ENCODE measurements around the gene KRTAP5-11. TPM values are rescaled to one million over a fixed set of nuclear protein-coding genes. Genes with fewer than 3 reads are reported as not detected.

The KRTAP5-11 gene
- polyA plus RNA-seq, 1 donor from 2014 or later: not detected

DNA sequence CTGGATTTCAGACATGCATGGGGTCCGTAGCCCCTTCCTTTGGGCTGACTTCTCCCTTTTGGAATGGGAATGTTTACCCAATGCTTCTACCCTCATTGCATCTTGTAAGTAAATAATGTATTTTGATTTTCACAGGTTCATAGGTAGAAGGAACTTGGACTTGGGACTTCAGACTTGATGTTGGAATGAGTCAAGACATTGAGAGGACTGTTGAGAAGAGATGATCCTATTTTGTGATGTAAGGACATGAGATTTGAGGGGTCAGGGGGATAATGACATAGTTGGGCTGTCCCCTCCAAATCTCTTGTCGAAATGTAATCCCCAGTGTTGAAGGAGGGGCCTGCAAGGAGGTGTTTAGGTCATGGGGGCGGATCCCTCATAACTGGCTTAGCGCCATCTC lies 18.2 kb downstream of the KRTAP5-11 start:
- Histone ChIP-seq H3K27ac (ENCODE audit: low read length) (no peak overlapping the region), H3K9me3 (ENCODE audit: low read length) (no peaks in the 10 kb centered on the region), H2AFZ (ENCODE audit: low read depth, low read length) (no peak overlapping the region), H4K20me1 (ENCODE audit: insufficient read depth) (no peaks in the 10 kb centered on the region), H3K9me2 (ENCODE audit: insufficient read depth, low read length) (no peaks in the 10 kb centered on the region), H3K27me3 (ENCODE audit: insufficient read depth, low read depth, low read length) (no peaks in the 10 kb centered on the region), H3K4me2 (ENCODE audit: low read length) (no peak overlapping the region), H3F3A (ENCODE audit: insufficient read depth, low read length, poor library complexity, severe bottlenecking) (no peaks in the 10 kb centered on the region), H3K79me2 (replicated peaks; ENCODE audit: insufficient read depth, low read length) (no peaks in the 10 kb centered on the region), H3K4me3 (ENCODE audit: low read length) (no peak overlapping the region), H3K36me3 (ENCODE audit: insufficient read depth, low read length) (no peaks in the 10 kb centered on the region), H3K9ac (ENCODE audit: low read length) (no peak overlapping the region)
- TF ChIP-seq RAD21 (conservative IDR thresholded peaks at IDR 0.05) (no peak), REST (IDR thresholded peaks at IDR 0.05; ENCODE audit: borderline replicate concordance) (no peak), SMC3 (conservative IDR thresholded peaks at IDR 0.05; ENCODE audit: poor library complexity) (no peak), EP300 (conservative IDR thresholded peaks at IDR 0.05; ENCODE audit: poor library complexity, severe bottlenecking) (no peak), MXI1 (conservative IDR thresholded peaks at IDR 0.05; ENCODE audit: poor library complexity, severe bottlenecking) (no peak), POLR2AphosphoS5 (IDR thresholded peaks at IDR 0.05) (no peak), CTCF (IDR thresholded peaks at IDR 0.05; ENCODE audit: poor library complexity, severe bottlenecking) (no peak), TAF1 (IDR thresholded peaks at IDR 0.05; ENCODE audit: low read depth) (no peak), EZH2 (IDR thresholded peaks at IDR 0.05; ENCODE audit: borderline replicate concordance, insufficient read depth, low read length, poor library complexity, severe bottlenecking) (no peak)

DNA sequence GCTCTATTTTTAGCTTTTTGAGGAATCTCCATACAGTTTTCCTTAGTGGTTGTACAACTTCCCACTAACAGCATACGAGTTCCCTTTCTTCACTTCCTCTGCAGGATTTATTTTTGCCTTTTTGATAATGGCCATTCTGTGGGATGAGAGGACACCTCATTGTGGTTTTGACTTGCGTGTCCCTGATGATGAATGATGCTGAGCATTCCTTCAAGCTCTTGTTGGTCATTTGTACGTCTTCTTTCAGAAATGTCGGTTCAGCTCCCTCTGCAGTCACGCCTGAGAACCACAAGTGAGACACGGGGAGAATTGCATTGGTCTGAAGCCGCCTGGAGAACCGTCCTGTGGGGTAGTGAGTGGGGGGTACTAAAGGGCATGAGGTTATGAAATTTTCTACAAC lies 19.3 kb downstream of the KRTAP5-11 start:
- no peaks in the 10 kb centered on the region for H3K9me3 ChIP-seq (ENCODE audit: low read length)
- H3K4me3 ChIP-seq (ENCODE audit: low read length): no peak overlapping the region
- no peak overlapping the region for H3K4me2 ChIP-seq (ENCODE audit: low read length)
- H3K27ac ChIP-seq (ENCODE audit: low read length): no peak overlapping the region
- no peaks in the 10 kb centered on the region for H3F3A ChIP-seq (ENCODE audit: insufficient read depth, low read length, poor library complexity, severe bottlenecking)
- TF ChIP-seq SMC3 (conservative IDR thresholded peaks at IDR 0.05; ENCODE audit: poor library complexity) (no peak), REST (IDR thresholded peaks at IDR 0.05; ENCODE audit: borderline replicate concordance) (no peak), EP300 (conservative IDR thresholded peaks at IDR 0.05; ENCODE audit: poor library complexity, severe bottlenecking) (no peak), TAF1 (IDR thresholded peaks at IDR 0.05; ENCODE audit: low read depth) (no peak), CTCF (IDR thresholded peaks at IDR 0.05; ENCODE audit: poor library complexity, severe bottlenecking) (no peak), EZH2 (IDR thresholded peaks at IDR 0.05; ENCODE audit: borderline replicate concordance, insufficient read depth, low read length, poor library complexity, severe bottlenecking) (no peak), RAD21 (conservative IDR thresholded peaks at IDR 0.05) (no peak), MXI1 (conservative IDR thresholded peaks at IDR 0.05; ENCODE audit: poor library complexity, severe bottlenecking) (no peak), POLR2AphosphoS5 (IDR thresholded peaks at IDR 0.05) (no peak)
- no peak overlapping the region for H2AFZ ChIP-seq (ENCODE audit: low read depth, low read length)
- no peaks in the 10 kb centered on the region for H3K36me3 ChIP-seq (ENCODE audit: insufficient read depth, low read length)
- no peaks in the 10 kb centered on the region for H3K27me3 ChIP-seq (ENCODE audit: insufficient read depth, low read depth, low read length)
- H4K20me1 ChIP-seq (ENCODE audit: insufficient read depth): no peaks in the 10 kb centered on the region
- no peaks in the 10 kb centered on the region for H3K79me2 ChIP-seq (replicated peaks; ENCODE audit: insufficient read depth, low read length)
- no peak overlapping the region for H3K9ac ChIP-seq (ENCODE audit: low read length)
- no peaks in the 10 kb centered on the region for H3K9me2 ChIP-seq (ENCODE audit: insufficient read depth, low read length)

All from neural cell (in vitro differentiated cells).